Middle frontal gyrus (tissue), 1 donor: ENCODE measurements around the gene SLC15A2.
"Not testable (repeated sequence)": the region's sequence is repeated elsewhere in the genome, so short reads cannot be mapped to it uniquely, and the experiment has no call there.

ENCODE experiments used
- DNase-seq: peaks from one replicate; pipeline ENCODE4 v3.0.0-alpha.2; 2015; ENCODE audit warnings: low spot score; ENCODE audit errors: extremely low spot score

Gene SLC15A2

DNA sequence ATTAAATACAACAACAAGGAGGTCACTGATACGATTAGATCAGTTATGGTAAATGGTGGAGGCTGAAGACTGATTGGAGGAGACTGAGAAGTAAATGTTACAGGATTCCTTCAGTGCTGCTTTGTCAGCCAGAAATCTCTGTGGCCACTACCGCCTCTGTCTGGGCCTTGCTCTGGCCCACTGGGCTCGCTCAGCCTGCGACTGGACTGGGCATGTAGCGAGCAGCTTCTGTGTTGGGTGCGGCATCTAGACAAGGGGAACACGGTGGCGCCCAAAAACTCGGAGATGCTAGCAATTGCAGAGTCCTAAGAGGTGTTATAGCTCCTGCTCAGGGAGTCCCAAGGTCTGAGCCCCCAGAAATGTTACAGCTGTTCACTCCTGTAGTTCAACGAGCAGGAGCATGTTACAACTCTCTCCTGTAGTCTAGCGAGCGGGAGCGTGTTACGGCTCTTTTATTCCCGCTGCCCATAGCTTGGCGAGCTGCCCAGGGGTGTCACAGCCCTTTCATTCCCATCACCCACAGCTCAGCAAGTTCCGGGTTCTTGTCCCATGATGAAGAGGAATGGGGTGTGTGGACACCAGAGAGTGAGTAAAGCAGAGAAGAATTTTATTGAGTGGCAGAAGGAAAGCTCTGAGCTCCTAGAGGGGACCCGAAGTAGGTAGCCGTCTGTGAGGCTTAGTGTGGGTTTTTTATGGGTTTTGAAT, 24.7 kb downstream of the SLC15A2 start:
- no peak for DNase-seq

DNA sequence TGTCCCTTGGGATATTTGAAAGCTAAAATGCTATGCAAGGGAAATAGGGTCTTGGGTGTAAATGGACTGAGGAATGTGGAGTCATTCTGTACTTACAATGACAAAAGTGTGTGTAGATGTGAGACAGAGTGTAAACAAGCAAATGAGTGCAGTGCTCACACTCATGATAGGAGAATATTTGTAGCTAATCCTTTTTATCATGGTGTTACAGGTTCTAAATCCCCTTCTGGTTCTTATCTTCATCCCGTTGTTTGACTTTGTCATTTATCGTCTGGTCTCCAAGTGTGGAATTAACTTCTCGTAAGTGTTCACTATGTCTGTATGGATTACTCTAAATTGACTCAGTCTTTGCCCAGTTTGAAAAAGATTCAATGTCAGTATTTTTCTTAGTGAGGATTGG, 30.5 kb downstream of the SLC15A2 start:
- DNase-seq: no peak

DNA sequence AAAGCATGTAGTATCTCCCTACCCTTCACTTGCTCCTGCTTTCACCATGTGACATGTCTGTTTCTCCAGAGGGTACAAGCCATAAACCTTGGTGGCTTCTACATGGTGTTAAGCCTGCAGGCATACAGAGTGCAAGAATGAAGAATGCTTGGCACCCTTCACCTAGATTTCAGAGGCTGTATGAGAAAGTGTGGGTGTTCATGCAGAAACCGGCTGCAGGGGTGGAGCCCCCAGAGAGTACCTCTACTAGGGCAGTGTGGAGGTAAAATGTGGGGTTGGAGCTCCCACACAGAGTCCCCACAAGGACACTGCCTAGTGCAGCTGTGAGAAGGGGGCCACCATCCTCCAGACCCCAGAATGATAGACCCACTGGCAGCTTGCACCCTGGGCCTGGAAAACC, 32.2 kb downstream of the SLC15A2 start:
- no peak for DNase-seq

DNA sequence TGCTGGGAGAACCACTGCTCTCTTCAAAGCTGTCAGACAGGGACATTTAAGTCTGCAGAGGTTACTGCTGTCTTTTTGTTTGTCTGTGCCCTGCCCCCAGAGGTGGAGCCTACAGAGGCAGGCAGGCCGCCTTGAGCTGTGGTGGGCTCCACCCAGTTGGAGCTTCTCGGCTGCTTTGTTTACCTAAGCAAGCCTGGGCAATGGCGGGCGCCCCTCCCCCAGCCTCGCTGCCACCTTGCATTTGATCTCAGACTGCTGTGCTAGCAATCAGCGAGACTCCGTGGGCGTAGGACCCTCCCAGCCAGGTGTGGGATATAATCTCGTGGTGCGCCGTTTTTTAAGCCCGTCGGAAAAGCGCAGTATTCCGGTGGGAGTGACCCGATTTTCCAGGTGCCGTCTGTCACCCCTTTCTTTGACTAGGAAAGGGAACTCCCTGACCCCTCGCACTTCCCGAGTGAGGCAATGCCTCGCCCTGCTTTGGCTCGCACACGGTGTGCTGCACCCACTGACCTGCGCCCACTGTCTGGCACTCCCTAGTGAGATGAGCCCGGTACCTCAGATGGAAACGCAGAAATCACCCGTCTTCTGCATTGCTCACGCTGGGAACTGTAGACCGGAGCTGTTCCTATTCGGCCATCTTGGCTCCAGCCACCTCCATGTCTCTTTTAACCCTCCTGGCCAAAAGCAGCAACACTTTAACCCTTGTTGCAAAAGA, 44.1 kb downstream of the SLC15A2 start:
- not testable (repeated sequence) for DNase-seq

DNA sequence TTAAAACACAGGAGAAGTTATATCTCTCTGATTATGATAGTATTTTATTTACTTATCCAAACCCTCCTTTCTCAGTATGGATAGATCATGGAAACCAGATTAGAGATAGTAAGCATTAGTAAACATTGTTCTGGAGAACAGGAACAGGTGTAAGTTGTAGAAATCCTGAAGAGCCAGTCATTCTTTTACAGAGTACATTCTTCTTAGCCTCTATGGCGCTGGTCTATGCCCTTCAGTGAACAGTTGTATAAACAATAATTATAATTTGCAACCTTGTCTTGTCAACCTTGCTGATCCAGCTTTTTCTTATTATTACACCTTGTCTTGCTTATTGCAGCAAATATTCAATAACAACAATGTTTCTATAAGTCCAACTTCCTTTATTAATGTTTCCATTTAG, 47.4 kb downstream of the SLC15A2 start:
- DNase-seq: no peak

DNA sequence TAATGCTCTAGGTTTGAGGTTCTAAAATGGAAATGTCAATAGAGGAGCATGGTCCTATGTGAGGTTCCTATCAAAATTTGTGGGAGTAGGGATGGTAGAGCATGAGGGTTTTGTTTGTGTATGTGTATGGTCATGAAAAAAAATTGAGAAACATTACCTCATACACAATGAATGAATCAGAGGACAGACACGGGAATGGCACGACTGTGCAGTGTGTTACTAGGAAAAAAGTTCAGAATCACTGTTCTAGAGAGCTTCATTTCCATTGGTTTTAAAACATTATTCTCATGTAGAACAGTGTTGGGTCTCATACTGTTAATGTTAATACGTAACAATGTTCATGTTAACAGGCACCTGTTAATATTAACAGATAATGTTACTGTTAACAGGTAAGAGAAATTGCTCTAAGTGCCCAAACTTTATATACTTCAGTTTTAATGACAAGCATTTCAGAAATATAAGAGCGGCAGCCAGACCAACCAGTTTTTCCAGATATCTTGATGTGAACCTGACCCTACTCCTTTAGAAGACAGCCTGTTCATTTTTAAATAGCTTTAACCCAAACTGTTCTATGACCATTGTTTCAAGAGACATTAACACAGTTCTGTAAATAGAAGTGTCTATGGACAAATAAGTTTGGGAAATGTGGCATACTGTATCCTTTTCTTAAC, 48.0 kb downstream of the SLC15A2 start:
- no peak for DNase-seq

DNA sequence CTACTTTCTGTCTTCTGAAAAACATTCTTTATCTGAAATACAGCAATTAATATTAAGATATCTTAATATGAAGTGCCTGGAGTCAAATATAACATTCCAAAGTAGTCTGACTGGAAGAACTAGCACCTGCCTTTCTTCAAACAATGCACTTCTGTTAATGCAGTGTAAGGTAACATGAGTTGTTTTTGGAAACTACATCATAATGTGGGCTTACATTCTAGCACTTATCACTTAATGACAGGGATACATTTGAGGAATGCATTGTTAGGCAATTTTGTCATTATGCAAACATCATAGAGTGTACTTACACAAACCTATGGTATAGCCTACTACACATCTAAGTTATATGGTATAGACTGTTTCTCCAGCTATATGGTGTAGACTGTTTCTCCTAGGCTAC, 49.2 kb downstream of the SLC15A2 start:
- DNase-seq: no peak

DNA sequence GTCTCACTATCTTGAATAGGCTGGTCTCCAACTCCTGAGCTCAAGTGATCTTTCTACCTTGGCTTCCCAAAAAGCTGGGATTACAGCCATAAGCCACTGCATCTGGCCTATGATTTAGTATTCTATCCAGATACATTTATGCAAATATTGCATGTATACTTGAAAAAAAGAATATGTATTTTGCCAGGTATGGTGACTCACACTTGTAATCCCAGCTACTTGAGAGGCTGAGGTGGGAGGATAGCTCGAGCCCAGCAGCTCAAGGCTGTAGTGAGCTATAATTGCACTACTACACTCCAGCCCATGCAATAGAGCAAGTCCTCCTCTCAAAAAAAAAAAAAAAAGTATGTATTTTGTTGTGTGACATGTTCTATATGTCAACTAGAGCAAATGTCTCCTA, 54.4 kb downstream of the SLC15A2 start:
- no peak for DNase-seq

DNA sequence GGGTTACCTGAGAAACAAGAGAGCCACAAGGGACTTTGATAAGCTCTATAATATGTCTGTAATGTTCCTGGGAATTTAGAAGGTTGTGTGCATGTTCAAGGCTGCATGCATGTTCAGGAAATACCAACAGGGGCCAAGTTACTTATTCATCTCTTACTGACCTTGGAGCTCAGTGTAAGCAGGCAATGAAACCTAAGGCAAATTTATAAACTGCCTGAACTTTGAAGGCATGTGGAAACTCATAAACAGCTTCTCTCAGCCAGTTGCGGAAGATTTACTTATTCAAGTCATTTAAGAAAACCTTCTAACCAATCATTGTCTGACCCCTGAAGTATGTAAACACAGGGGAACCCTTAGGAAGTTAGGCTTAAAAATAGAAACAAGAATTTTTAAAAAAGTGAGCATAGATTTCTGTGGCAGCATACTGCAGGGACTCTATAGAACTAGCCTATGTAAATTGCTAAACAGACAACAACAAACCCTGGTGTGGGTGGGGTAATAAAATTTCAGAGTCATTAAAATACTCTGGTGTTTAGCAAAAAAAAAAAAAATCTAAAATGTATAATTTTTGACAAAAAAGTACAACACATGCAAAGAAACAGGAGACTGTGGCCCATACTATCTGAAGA, 57.2 kb downstream of the SLC15A2 start:
- no peak for DNase-seq

DNA sequence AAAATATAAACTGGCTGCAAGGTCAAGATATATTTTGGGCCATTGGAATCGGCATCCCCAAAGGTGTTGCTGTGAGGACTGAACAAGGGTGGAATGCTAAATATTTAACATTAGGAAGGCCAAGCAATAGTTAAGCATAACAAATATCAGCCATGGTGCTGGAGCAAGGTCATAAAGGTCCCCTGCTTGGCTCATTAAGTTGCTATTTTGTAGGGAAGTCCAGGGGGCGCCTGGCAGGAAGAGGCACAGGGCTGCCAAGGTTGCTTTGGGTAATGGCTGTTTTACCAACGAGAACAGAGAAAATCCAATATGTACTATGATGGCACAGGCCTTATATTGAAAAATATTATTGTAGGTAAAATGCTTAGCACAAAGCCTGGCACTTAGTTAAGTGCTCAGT, 62.2 kb downstream of the SLC15A2 start:
- DNase-seq: no peak

DNA sequence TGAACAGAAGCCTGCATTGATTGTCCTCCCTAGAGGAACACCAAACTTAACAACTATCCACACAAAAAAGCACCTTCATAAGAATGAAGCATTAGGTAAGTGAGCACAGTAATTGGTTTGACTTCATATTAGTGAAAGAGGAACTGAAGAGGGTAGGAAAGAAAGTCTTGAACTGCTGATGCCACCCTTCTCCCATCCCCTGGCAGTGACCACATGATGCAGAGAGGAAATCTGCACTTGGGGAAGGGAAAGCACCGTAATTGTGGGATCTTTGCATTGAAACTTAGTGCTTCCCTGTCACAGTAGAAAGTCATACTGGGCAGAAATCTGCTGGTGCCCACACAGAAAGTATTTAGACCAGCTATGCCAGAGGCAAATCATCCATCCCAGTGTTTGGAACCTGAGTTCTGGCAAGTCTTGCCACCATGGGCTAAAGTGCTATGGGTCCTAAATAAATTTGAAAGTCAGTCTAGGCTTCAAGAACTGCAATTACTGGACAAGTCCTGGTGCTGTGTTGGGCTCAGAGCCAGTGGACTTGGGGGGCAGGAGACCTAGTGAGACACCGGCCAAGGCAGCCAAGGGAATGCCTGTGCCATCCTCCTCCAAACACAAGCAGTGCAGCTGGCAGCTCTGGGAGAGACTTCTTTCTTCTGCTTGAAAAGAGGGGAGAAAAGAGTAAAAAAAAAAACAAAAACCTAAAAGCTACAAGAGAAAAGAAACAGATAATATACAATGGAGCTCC, 63.6 kb downstream of the SLC15A2 start:
- DNase-seq: no peak

DNA sequence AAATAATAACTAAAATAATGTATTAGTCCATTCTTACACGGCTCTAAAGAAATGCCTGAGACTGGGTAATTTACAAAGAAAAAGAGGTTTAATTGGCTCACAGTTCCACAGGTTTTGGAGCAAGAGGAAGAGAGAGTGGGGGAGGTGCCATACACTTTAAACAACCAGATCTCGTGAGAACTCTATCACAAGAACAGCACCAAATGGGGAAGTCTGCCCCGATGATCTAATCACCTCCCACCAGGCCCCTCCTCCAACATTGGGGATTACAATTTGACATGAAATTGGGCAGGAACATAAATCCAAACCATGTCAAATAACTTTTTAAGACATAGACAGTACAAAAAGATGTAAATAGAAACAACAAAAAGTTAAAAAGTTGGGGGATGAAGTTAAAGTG, 64.6 kb downstream of the SLC15A2 start:
- no peak for DNase-seq

DNA sequence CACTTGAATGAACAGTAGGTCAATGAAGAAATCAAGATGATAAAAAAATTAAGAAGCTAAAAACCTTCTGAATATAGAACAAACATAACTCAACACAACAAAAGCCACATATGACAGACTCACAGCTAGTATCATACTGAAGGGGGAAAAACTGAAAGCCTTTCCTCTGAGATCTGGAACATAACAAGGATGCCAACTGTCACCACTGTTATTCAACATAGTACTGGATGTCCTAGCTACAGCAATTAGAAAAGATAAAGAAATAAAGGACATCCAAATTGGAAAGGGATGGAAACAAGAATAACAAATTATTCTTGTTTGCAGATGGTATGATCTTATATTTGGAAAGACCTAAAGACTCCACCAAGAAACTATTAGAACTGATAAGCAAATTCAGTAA, 67.1 kb downstream of the SLC15A2 start:
- no peak for DNase-seq

DNA sequence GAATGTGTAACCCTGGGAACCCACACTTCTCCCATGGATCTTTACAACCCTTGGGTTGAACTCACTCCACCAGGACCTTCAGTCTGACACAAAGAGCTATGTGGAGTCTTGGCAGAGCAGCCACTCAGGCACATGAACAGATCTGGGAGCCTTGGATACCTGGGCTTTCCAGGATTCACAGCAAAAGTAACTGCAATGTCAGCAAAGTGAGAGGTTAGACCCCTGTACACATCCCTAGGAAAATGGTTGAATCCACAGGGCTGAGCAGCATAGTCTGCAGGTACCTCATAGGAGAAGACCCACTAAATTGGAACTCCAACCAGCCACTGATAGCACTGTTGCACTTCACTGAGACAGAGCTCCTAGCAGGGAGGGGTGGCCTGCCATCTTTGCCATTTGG, 68.2 kb downstream of the SLC15A2 start:
- DNase-seq: no peak

DNA sequence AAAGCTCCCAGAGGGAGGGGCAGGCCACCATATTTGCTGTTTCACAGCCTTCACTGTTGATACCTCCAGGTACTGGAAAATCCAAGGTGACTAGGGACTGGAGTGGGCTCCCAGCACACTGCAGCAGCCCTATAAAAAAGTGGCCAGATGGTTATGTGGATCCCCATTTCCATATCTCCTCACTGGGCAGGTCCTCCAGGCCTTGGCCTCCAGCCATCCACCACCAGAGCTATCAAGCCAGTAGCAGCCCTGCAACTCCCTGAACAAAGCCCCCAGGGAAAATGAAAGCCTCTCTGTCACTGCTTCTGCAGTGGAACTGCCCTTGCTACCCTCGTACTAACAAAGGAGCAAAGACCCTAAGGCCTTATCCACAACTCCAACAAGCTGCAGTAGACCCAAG, 69.4 kb downstream of the SLC15A2 start:
- DNase-seq: no peak

DNA sequence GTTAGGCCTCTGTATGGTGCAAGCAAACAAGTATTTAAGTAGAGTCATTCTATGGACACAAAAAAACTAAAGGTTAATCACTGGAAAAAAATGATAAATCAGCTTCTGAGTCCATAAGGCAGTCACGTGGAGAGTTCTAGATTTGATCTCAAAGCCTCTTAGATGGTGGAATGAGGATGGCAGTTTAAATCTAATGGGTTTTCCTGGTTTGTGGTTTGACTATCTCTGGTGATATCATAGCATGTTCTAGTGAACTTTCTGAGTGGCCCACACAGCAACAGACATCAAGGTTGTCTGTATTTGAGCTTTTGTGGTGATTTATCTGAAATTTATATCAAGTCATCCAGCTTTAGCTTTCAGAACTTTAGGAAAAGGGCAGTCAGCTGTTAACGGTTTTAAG, 75.4 kb downstream of the SLC15A2 start:
- DNase-seq: no peak

DNA sequence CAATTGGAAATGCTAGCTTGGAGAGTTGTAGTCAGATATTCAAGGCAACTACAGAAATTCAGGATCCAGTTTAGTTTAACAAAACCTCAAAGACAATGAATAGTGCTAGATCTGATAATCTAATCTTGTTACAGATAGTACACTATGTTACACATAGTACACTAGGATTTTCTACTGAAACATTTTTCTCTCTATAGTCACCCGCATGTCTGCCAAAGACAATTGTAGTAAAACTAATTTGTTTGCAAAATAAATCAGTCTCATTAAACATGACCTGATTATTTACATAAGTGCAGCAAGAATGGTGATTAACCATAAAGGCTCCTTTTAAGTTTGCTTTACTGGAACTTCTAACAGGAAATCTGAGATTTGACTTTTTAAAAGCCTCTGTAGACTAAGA, 75.8 kb downstream of the SLC15A2 start:
- no peak for DNase-seq

DNA sequence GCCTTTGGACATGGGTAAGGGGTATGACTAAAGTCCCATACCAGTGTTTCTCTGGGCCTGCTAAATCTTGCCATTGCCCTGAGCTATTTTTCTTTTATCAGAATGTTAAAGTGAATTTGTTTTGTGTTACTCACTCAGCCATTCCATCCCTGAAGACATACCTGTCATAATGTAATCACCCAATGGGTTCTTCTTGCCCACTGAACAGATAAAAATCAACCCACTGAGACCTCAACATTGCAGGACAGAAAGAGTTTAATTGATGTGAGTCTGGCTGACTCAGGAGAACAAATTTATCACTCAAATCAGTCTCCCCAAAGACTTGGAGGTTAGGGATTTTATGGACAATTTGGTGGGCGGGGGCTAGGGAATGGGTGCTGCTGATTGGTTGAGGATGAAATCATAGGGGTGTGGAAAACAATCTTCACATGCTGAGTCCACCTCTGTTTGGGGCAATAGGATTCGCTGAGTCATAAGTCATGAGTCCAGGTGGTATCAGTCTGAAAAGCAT, 80.5 kb downstream of the SLC15A2 start:
- DNase-seq: no peak

DNA sequence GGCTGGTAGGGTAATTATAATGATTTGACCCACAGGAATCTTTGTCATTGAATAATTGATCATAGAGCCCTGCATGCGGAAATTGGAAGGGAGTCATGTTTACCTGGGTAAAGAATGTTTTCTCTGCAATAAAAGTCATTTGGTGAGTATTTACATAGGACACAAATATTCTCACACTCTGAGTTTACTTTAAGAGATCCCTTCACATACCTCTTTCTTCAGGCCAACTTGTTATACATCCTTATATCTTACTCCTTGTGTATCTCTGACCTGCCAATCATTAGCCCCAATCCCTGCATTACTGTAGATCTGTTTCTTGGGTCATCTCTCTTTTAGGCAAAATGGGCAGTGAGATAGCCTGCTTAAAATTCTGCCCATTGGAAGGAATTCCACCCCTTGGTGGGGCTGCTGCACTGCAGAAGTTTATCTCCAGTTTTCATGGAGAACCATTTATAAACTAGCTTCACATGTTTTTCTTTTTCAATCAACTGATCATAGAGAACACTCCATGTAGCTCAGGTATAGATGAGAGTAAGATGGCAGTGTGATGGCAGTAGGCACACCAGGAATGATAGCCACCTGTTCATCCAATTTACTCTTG, 81.6 kb downstream of the SLC15A2 start:
- no peak for DNase-seq

DNA sequence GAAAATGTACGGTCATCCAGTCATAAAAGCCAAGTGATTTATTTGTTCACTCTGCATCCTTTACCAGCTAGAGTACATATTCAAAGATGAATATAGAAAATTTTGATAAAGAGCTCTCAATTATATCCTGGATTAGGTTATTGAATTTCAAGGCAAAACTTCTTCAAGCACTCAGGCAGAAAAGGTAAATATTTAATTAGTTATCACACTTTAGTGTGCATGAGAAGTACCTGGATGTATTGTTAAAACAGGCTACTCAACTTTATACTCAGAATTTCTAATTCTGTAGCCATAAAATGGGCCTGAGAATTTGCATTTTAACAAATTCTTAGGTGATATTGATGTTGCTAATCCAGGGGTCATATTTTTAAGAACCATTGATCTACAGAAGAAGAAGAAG, 82.5 kb downstream of the SLC15A2 start:
- DNase-seq: no peak

DNA sequence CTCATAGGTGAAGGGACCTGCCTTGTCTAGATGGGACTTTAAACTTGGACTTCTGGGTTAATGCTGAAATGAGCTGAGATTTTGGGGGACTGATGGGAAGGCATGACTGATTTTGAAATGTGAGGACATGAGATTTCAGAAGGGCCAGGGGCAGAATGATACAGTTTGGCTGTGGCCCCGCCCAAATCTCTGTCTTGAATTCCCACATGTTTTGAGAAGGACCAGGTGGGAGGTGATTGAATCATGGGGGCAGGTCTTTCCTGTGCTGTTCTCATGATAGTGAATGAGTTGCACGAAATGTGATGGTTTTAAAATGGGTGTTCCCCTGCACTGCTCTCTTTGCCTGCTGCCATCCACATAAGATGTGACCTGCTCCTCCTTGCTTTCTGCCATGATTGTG, 85.0 kb downstream of the SLC15A2 start:
- DNase-seq: no peak
